ENCODE results near the gene POLR1G. TPM values are rescaled to one million over a fixed set of nuclear protein-coding genes. Genes with fewer than 3 reads are reported as not detected.
A peak's percentile ranks its signal among the peaks of the same experiment; 100 is the strongest.

Gene POLR1G
- total and polyA plus RNA-seq, 2 experiments from 2014 or later: 2.5 to 3.3 TPM

GRCh38 chr19:45450012-45450333 is 43.5 kb downstream of the POLR1G start:
- no peak for DNase-seq (ENCODE audit: low spot score)
- H3K4me3 ChIP-seq: peak overlapping the region; percentile 44
- no peaks in the 10 kb centered on the region for H3K9me2 ChIP-seq (replicated peaks; ENCODE audit: insufficient read depth)
- H3K36me3 ChIP-seq (replicated peaks; ENCODE audit: insufficient read depth, low read depth): no peaks in the 10 kb centered on the region
- peak overlapping the region; percentile 34 for H2AFZ ChIP-seq
- peak overlapping the region; percentile 93 for H3K27ac ChIP-seq
- H3K27me3 ChIP-seq: no peaks in the 10 kb centered on the region
- no peaks in the 10 kb centered on the region for H3K79me2 ChIP-seq
- no peaks in the 10 kb centered on the region for H4K20me1 ChIP-seq (ENCODE audit: insufficient read depth, poor library complexity, severe bottlenecking)
- no peaks in the 10 kb centered on the region for H3K9me3 ChIP-seq (ENCODE audit: low read depth)
- peak overlapping the region; percentile 77 for H3K4me2 ChIP-seq
- WGBS (ENCODE audit: low lambda C conversion rate, missing lambda C conversion rate): 52% methylated on average over 5 of the region's 5 CpGs
- no peak for TF ChIP-seq CTCF (IDR thresholded peaks at IDR 0.05; ENCODE audit: poor library complexity)
- TF ChIP-seq EZH2 (IDR thresholded peaks at IDR 0.05; ENCODE audit: borderline replicate concordance): no peak
- peaks cover 8% of the 10 kb centered on the region for H3K4me1 ChIP-seq (ENCODE audit: insufficient read depth)

- Histone ChIP-seq H2AFZ (peak overlapping the region; percentile 59), H3K36me3 (replicated peaks; ENCODE audit: insufficient read depth, low read depth) (no peaks in the 10 kb centered on the region), H3K4me1 (ENCODE audit: insufficient read depth) (peaks cover 18% of the 10 kb centered on the region), H4K20me1 (ENCODE audit: insufficient read depth, poor library complexity, severe bottlenecking) (no peaks in the 10 kb centered on the region), H3K4me2 (peak overlapping the region; percentile 95), H3K9me2 (replicated peaks; ENCODE audit: insufficient read depth) (no peaks in the 10 kb centered on the region), H3K27me3 (no peaks in the 10 kb centered on the region), H3K9me3 (ENCODE audit: low read depth) (no peaks in the 10 kb centered on the region), H3K27ac (peak overlapping the region; percentile 94), H3K79me2 (no peaks in the 10 kb centered on the region), H3K4me3 (peak overlapping the region; percentile 44)
- WGBS (ENCODE audit: low lambda C conversion rate, missing lambda C conversion rate): 23% methylated on average over 25 of the region's 28 CpGs
- no peak for TF ChIP-seq EZH2phosphoT487 (IDR thresholded peaks at IDR 0.05; ENCODE audit: low read depth, severe bottlenecking, unreplicated experiment)
- TF ChIP-seq EZH2 (IDR thresholded peaks at IDR 0.05; ENCODE audit: borderline replicate concordance): no peak
- no peak for TF ChIP-seq CTCF (IDR thresholded peaks at IDR 0.05; ENCODE audit: poor library complexity)
- DNase-seq (ENCODE audit: low spot score): peak; percentile 62
These were observed 44.8 kb downstream of the POLR1G start for GRCh38 chr19:45451131-45451849.

- H3K27ac ChIP-seq: peak overlapping the region; percentile 94
- 88% methylated on average over 12 of the region's 12 CpGs for WGBS (ENCODE audit: low lambda C conversion rate, missing lambda C conversion rate)
- no peak for DNase-seq (ENCODE audit: low spot score)
- H3K79me2 ChIP-seq: no peaks in the 10 kb centered on the region
- no peaks in the 10 kb centered on the region for H3K9me3 ChIP-seq (ENCODE audit: low read depth)
- no peaks in the 10 kb centered on the region for H3K36me3 ChIP-seq (replicated peaks; ENCODE audit: insufficient read depth, low read depth)
- peak overlapping the region; percentile 95 for H3K4me2 ChIP-seq
- no peak overlapping the region for H2AFZ ChIP-seq
- H4K20me1 ChIP-seq (ENCODE audit: insufficient read depth, poor library complexity, severe bottlenecking): no peaks in the 10 kb centered on the region
- no peaks in the 10 kb centered on the region for H3K27me3 ChIP-seq
- no peak overlapping the region for H3K4me3 ChIP-seq
- TF ChIP-seq EZH2phosphoT487 (IDR thresholded peaks at IDR 0.05; ENCODE audit: low read depth, severe bottlenecking, unreplicated experiment): no peak
- no peak for TF ChIP-seq EZH2 (IDR thresholded peaks at IDR 0.05; ENCODE audit: borderline replicate concordance)
- no peak for TF ChIP-seq CTCF (IDR thresholded peaks at IDR 0.05; ENCODE audit: poor library complexity)
- no peaks in the 10 kb centered on the region for H3K9me2 ChIP-seq (replicated peaks; ENCODE audit: insufficient read depth)
- H3K4me1 ChIP-seq (ENCODE audit: insufficient read depth): peaks cover 22% of the 10 kb centered on the region
These were observed 45.5 kb downstream of the POLR1G start for GRCh38 chr19:45451850-45452387.
